Measurements from ENCODE around the gene CCDC152. TPM values are rescaled to one million over a fixed set of nuclear protein-coding genes. Genes with fewer than 3 reads are reported as not detected.
A peak's percentile ranks its signal among the peaks of the same experiment; 100 is the strongest.
"Not testable (repeated sequence)": the region's sequence is repeated elsewhere in the genome, so short reads cannot be mapped to it uniquely, and the experiment has no call there.

The CCDC152 gene
- total RNA-seq, 2 donors from 2014 or later, result 0.36 to 1.8 TPM

DNA sequence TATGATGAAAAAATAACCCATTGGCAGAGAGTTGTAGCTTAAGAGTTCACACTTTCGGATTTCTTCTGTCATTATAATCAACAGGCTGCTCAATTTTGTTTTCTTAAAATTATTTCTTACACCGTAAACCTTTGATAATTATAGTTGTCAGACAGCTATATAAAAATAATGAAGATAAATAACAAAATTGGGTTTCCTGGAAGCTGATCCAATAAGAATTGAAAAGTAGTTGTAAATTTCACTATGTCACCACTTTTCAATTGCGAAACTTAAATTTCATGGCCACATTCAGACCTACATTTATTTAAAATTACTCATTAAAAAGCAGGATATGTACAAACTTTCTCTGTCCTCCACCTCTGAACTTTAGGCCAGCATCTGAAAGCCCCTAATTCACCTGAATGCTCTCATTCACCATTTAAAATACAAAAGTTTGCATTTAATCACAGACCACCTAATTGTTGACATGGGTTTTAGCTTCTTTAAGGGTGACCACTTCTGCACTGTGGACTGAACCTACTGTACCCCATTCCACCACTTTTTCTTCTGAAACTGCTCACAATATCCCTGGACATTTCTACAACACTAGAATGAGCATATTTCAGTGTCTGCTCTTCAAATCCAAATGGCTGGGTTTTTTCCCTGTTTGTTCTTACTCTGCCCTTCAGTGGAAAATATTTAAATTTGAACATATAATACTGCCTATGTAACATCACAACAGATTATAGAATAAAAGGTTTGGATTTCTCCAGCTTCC, 54.4 kb downstream of the CCDC152 start:
- TF ChIP-seq POLR2A (IDR thresholded peaks at IDR 0.05) (no peak), POLR2AphosphoS5 (IDR thresholded peaks at IDR 0.05) (no peak)
- TF ChIP-seq, protein P1, sequence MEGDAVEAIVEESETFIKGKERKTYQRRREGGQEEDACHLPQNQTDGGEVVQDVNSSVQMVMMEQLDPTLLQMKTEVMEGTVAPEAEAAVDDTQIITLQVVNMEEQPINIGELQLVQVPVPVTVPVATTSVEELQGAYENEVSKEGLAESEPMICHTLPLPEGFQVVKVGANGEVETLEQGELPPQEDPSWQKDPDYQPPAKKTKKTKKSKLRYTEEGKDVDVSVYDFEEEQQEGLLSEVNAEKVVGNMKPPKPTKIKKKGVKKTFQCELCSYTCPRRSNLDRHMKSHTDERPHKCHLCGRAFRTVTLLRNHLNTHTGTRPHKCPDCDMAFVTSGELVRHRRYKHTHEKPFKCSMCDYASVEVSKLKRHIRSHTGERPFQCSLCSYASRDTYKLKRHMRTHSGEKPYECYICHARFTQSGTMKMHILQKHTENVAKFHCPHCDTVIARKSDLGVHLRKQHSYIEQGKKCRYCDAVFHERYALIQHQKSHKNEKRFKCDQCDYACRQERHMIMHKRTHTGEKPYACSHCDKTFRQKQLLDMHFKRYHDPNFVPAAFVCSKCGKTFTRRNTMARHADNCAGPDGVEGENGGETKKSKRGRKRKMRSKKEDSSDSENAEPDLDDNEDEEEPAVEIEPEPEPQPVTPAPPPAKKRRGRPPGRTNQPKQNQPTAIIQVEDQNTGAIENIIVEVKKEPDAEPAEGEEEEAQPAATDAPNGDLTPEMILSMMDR (IDR thresholded peaks at IDR 0.05), result no peak
- peak overlapping the region; percentile 32 to 40 for H3K4me3 ChIP-seq
- intact Hi-C loops (cut with DNase I), result no loop called here
- no peaks in the 10 kb centered on the region for H3K9me3 ChIP-seq
- DNase-seq (ENCODE audit: low spot score), result no peak
- H3K27ac ChIP-seq, result peak overlapping the region; percentile 82 to 83
- H3K36me3 ChIP-seq, result no peaks in the 10 kb centered on the region
- no peaks in the 10 kb centered on the region for H3K27me3 ChIP-seq (replicated peaks; ENCODE audit: insufficient read depth)
- 45% methylated on average over 3 of the region's 3 CpGs for WGBS
- peaks cover 10% of the 10 kb centered on the region for H3K4me1 ChIP-seq (replicated peaks)

DNA sequence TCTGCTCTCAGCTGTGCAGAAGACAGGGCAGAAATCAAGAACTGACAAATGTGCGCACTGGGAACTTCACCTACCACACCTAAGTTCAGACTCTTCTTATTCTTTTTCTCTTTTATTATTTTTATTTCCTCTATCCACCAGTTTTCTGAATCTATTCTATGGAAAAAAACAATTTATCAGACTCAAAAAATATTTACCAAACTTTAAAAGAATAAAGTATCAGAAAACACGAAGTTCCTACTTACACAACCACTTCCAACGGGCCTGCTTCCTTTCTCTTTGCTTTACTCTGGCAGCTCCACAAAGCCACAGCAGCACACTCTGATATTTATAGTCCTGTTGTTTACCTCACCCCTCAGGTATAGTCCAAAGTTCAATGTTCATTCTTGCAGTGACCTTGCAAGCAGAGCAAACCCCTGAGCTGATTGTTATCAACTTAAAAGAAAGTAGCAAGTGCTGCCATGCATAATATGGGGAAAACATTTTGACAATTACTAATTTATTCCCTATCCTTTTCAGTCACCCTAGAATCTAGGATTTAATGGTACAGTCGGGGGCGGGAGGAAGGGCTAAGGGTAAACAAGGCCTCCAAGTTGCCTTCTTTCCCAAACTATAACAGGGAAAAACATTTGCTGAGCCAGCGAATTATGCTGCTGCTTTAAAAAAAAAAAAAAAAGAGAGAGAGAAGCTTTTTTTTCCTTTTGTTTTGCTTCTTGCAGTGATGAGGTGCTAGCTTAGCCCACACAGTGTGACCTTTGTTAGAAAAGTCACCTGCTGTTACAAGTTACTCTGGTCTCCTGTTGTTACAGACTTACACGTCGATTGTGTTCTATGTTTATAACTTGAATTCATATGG, 55.2 kb downstream of the CCDC152 start, which contains the start of gene SELENOP:
Gene SELENOP (minus strand): TSS at position 302 of the 856 bp plus-strand sequence. CDS start 3,539 bp downstream, outside the sequence.
- H3K4me1 ChIP-seq (replicated peaks), result peaks cover 10% of the 10 kb centered on the region
- H3K27me3 ChIP-seq (replicated peaks; ENCODE audit: insufficient read depth), result no peaks in the 10 kb centered on the region
- no peaks in the 10 kb centered on the region for H3K9me3 ChIP-seq
- H3K36me3 ChIP-seq, result no peaks in the 10 kb centered on the region
- intact Hi-C loops (cut with DNase I), result no loop called here
- WGBS, result 7% methylated on average over 8 of the region's 8 CpGs
- peak within 1 kb of the TSS; percentile 82 to 83 for H3K27ac ChIP-seq
- TF ChIP-seq, protein P1 (IDR thresholded peaks at IDR 0.05), result no peak
- TF ChIP-seq POLR2AphosphoS5 (IDR thresholded peaks at IDR 0.05) (peak; percentile 91), POLR2A (IDR thresholded peaks at IDR 0.05) (peak; percentile 71)
- H3K4me3 ChIP-seq, result peak within 1 kb of the TSS; percentile 32 to 40
- peak; percentile 84 for DNase-seq (ENCODE audit: low spot score)

DNA sequence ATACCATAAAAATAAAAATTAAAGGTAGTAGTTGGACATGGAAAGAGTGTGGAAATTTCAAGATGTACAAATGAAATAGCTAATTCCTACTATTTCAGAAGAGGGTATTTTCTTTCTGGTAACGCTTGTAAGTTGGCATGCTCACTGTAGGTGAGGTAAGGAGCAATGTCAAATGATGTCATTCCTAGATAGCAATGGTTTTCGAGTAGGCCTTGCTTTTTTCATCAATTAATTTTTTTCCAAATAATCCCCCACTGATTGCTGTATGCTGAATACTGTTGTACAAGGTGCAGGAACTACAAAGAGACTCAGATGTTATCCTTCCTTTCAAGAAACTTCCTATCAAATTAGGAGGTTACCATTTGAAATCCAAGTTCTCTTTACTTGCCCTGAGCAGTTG, 56.0 kb downstream of the CCDC152 start:
- Histone ChIP-seq H3K36me3 (no peaks in the 10 kb centered on the region), H3K4me1 (replicated peaks) (peaks cover 8% of the 10 kb centered on the region), H3K4me3 (no peak overlapping the region), H3K27me3 (replicated peaks; ENCODE audit: insufficient read depth) (no peaks in the 10 kb centered on the region), H3K9me3 (no peaks in the 10 kb centered on the region), H3K27ac (peak overlapping the region; percentile 82 to 83)
- no peak for DNase-seq (ENCODE audit: low spot score)
- intact Hi-C loops (cut with DNase I), result no loop called here
- TF ChIP-seq POLR2AphosphoS5 (IDR thresholded peaks at IDR 0.05) (no peak), POLR2A (IDR thresholded peaks at IDR 0.05) (no peak)
- TF ChIP-seq, protein P1 (IDR thresholded peaks at IDR 0.05), result no peak
- 80% methylated on average over 2 of the region's 2 CpGs for WGBS

DNA sequence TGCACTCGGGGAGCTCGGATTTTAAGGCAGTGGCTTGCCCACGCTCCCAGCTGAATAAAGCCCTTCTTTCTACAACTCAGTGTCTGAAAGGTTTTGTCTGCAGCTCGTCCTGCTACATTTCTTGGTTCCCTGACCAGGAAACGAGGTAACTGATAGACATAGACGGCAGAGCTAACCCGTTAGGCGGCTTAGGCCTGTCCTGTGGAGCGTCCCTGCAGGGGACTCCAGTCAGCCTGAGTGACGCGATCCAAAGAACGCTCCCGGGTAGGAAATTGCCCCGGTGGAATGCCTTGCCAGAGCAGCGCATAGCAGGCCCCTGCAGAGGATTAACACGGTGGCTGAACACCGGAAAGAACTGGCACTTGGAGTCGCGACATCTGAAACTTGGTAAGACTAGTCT, 56.9 kb downstream of the CCDC152 start:
- no peak for TF ChIP-seq POLR2AphosphoS5 (IDR thresholded peaks at IDR 0.05)
- TF ChIP-seq, protein P1 (IDR thresholded peaks at IDR 0.05), result no peak
- no peak for TF ChIP-seq POLR2A (IDR thresholded peaks at IDR 0.05)
- intact Hi-C loops (cut with DNase I), result no loop called here
- DNase-seq (ENCODE audit: low spot score), result no peak
- 92% methylated on average over 19 of the region's 19 CpGs for WGBS
- Histone ChIP-seq H3K4me3 (no peak overlapping the region), H3K9me3 (no peaks in the 10 kb centered on the region), H3K4me1 (replicated peaks) (peaks cover 2% of the 10 kb centered on the region), H3K36me3 (no peaks in the 10 kb centered on the region), H3K27me3 (replicated peaks; ENCODE audit: insufficient read depth) (no peaks in the 10 kb centered on the region), H3K27ac (peak overlapping the region in 1 of 2 donors; percentile 17)

DNA sequence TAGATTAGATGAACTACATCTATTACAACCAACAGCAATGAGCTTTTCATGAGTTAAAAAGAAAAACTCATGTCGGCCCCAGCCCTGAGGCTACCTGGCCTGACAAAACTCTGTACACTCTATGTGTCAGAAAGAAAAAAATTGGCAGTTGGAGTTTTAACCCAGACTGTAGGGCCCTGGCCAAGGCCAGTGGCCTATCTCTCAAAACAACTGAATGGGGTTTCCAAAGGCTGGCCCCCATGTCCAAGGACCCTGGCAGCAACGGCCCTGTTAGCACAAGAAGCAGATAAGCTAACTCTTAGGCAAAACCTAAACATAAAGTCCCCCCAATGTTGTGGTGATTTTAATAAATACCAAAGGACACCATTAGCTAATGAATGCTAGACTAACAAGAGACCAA, 59.9 kb downstream of the CCDC152 start:
- H3K36me3 ChIP-seq; H3K4me1 ChIP-seq (replicated peaks); H3K27ac ChIP-seq; DNase-seq (ENCODE audit: low spot score); intact Hi-C loops (cut with DNase I); H3K27me3 ChIP-seq (replicated peaks; ENCODE audit: insufficient read depth); H3K9me3 ChIP-seq; H3K4me3 ChIP-seq: not testable (repeated sequence)
- WGBS, result 94% methylated on average over 2 of the region's 2 CpGs
